Endothelial cell of umbilical vein (primary cell): ENCODE measurements around the gene ATAD1. TPM values are rescaled to one million over a fixed set of nuclear protein-coding genes. Genes with fewer than 3 reads are reported as not detected.

Experiments
- BruUV-seq: library from RNA; stranded (reverse); fragments of 400-500 nt; replicated peaks from 2 replicates; lab custom pipeline; 2021; lab: Mats Ljungman, UMichigan
- CTCF ChIA-PET: fragments of 300-600, 350-600 bp; sonication (Branson Sonifier 250); formaldehyde crosslinking; loops from one replicate; lab custom pipeline; 2021; ENCODE audit warnings: antibody characterized with exemption, inconsistent platforms; lab: Charles Lee
- POLR2A ChIA-PET: fragments of 300-600, 350-600 bp; sonication (Branson Sonifier 250); formaldehyde crosslinking; loops from one replicate; lab custom pipeline; 2021; ENCODE audit warnings: antibody characterized with exemption, inconsistent platforms; lab: Charles Lee
- DNase-seq: peaks from one replicate; pipeline ENCODE4 v3.0.0-alpha.2; 2011; ENCODE audit warnings: low read depth, low spot score
- FAIRE-seq: peaks from 2 replicates; lab custom pipeline; 2011; peaks lifted over from hg19 to GRCh38; lab: Jason Lieb, UNC
- H2AFZ ChIP-seq: 2 replicates; pipeline ENCODE4 v1.6.0; 2012; ENCODE audit warnings: low read depth, low read length, control low read depth, inconsistent platforms
- H3K27ac ChIP-seq: 2 replicates; pipeline ENCODE4 v1.5.1; 2011; ENCODE audit warnings: low read depth, mild to moderate bottlenecking, control low read depth, low read length, moderate library complexity; ENCODE audit not compliant: insufficient read depth
- H3K27me3 ChIP-seq, 2 experiments: 2 replicates each; pipeline versions ENCODE4 v1.6.0 to v1.6.1; 2011; ENCODE audit warnings: low read length in 2 of 2, mixed read lengths in 1 of 2; ENCODE audit not compliant: control insufficient read depth in 2 of 2, insufficient read depth in 2 of 2
- H3K36me3 ChIP-seq, 2 experiments: 2 replicates in 1 of 2; 3 replicates in 1 of 2; pipeline ENCODE4 v1.5.1; 2011; ENCODE audit warnings: low read length in 2 of 2, mild to moderate bottlenecking in 1 of 2, moderate library complexity in 1 of 2; ENCODE audit not compliant: control insufficient read depth in 2 of 2, insufficient read depth in 2 of 2; ENCODE audit errors: extremely low read depth in 1 of 2
- H3K4me1 ChIP-seq: 3 replicates; pipeline ENCODE4 v1.5.1; 2011; ENCODE audit warnings: mild to moderate bottlenecking, low read length; ENCODE audit not compliant: control insufficient read depth, insufficient read depth; ENCODE audit errors: extremely low read depth
- H3K4me2 ChIP-seq: 2 replicates; pipeline ENCODE4 v1.6.1; 2011; ENCODE audit warnings: low read length, control low read depth, mixed read lengths; ENCODE audit not compliant: insufficient read depth
- H3K4me3 ChIP-seq, 3 experiments: fragments of 200-600 bp in 1 of 3; sonication (generic), shearing (Covaris generic) in 1 of 3; replicated peaks in 1 of 3; 2 replicates each; pipeline ENCODE4 v1.5.1; 2011 to 2016; ENCODE audit warnings: control low read depth in 3 of 3, low read length in 3 of 3, mild to moderate bottlenecking in 2 of 3, inconsistent platforms in 1 of 3, low read depth in 1 of 3, moderate library complexity in 1 of 3; ENCODE audit not compliant: insufficient read depth in 1 of 3
- H3K79me2 ChIP-seq: 2 replicates; pipeline ENCODE4 v1.6.0; 2012; ENCODE audit warnings: low read length, inconsistent platforms; ENCODE audit not compliant: control insufficient read depth, insufficient read depth
- H3K9ac ChIP-seq: replicated peaks from 2 replicates; pipeline ENCODE3; 2011; ENCODE audit warnings: low read length, control low read depth; ENCODE audit not compliant: insufficient read depth; ENCODE audit errors: extremely low read depth
- H3K9me1 ChIP-seq: replicated peaks from 3 replicates; pipeline ENCODE4 v1.6.0; 2011; ENCODE audit warnings: mild to moderate bottlenecking, low read length; ENCODE audit not compliant: control insufficient read depth, insufficient read depth; ENCODE audit errors: extremely low read depth
- H3K9me3 ChIP-seq: replicated peaks from 2 replicates; pipeline ENCODE4 v1.5.1; 2012; ENCODE audit warnings: low read length, inconsistent platforms; ENCODE audit not compliant: control insufficient read depth, insufficient read depth
- H4K20me1 ChIP-seq: replicated peaks from 2 replicates; pipeline ENCODE3; 2011; ENCODE audit warnings: mild to moderate bottlenecking, low read length; ENCODE audit not compliant: control insufficient read depth, insufficient read depth; ENCODE audit errors: extremely low read depth
- CTCF ChIP-seq, 2 donors: IDR thresholded peaks; 1 replicate in 1 of 2; 2 replicates in 1 of 2; pipeline ENCODE4 v1.5.1; 2011; ENCODE audit warnings: low read length in 2 of 2, mild to moderate bottlenecking in 2 of 2, moderate library complexity in 2 of 2, control low read depth in 1 of 2, inconsistent platforms in 1 of 2, low read depth in 1 of 2; ENCODE audit not compliant: insufficient read depth in 1 of 2; ENCODE audit errors: extremely low read depth in 1 of 2
- EZH2 ChIP-seq: IDR thresholded peaks from 2 replicates; pipeline ENCODE4 v1.6.1; 2012; ENCODE audit warnings: borderline replicate concordance, low read depth, mild to moderate bottlenecking, moderate library complexity, low read length, inconsistent platforms; ENCODE audit not compliant: severe bottlenecking
- FOS ChIP-seq: IDR thresholded peaks from 2 replicates; pipeline ENCODE4 v1.6.1; 2011; ENCODE audit warnings: mild to moderate bottlenecking, low read length, moderate library complexity, borderline replicate concordance; ENCODE audit not compliant: insufficient read depth
- GATA2 ChIP-seq: IDR thresholded peaks from 2 replicates; pipeline ENCODE4 v1.7.0; 2011; ENCODE audit warnings: low read depth, mild to moderate bottlenecking, moderate library complexity, mixed read lengths, low read length; ENCODE audit not compliant: insufficient read length, insufficient read depth
- JUN ChIP-seq: IDR thresholded peaks from 2 replicates; pipeline ENCODE4 v1.6.1; 2011; ENCODE audit warnings: borderline replicate concordance, low read depth; ENCODE audit not compliant: insufficient read length, insufficient read depth
- MAX ChIP-seq: IDR thresholded peaks from 2 replicates; pipeline ENCODE4 v1.6.1; 2011; ENCODE audit not compliant: insufficient read depth, insufficient read length
- MYC ChIP-seq: IDR thresholded peaks from one replicate; pipeline ENCODE4 v1.6.1; 2011; ENCODE audit warnings: mild to moderate bottlenecking, low read depth, low read length
- POLR2A ChIP-seq: IDR thresholded peaks from 2 replicates; pipeline ENCODE4 v1.6.1; 2012; ENCODE audit warnings: low read depth, mild to moderate bottlenecking, control low read depth, low read length
- POLR2AphosphoS5 ChIP-seq: IDR thresholded peaks from 2 replicates; pipeline ENCODE4 v1.6.1; 2012; ENCODE audit warnings: low read depth, mild to moderate bottlenecking, control low read depth, low read length, moderate library complexity; ENCODE audit not compliant: insufficient read depth
- dilution Hi-C: fragments of 300-500 bp; cut with MboI; formaldehyde crosslinking; loops from one replicate; pipeline ENCODE4 v1.15.0; 2019; ENCODE audit warnings: low sequenced_read_pairs; ENCODE audit not compliant: extremely low pct_ligation_motif_present
- intact Hi-C: fragments of 100-400 bp; cut with micrococcal nuclease; formaldehyde crosslinking; loops from one replicate; pipeline ENCODE4 v1.10.0; 2022
- polyA plus RNA-seq, 4 experiments: library from polyadenylated mRNA; depleted of rRNA in 3 of 4; stranded (reverse) in 3 of 4; unstranded in 1 of 4; fragments of >200 nt; gene quantifications; 2 replicates each; pipeline versions ENCODE4 v1.2.1 to v1.2.3, GENCODE V29; 2011 to 2012; ENCODE audit warnings: missing spikeins in 1 of 4
- total RNA-seq: library from RNA; stranded (reverse); gene quantifications from 2 replicates; pipeline ENCODE4 v1.2.3, GENCODE V29; 2021

ATAD1 gene
- total and polyA plus RNA-seq, 2 donors (not counting 3 experiments of a cell fraction or from before 2014, with no cell fraction given): 5.2 to 25.8 TPM

DNA sequence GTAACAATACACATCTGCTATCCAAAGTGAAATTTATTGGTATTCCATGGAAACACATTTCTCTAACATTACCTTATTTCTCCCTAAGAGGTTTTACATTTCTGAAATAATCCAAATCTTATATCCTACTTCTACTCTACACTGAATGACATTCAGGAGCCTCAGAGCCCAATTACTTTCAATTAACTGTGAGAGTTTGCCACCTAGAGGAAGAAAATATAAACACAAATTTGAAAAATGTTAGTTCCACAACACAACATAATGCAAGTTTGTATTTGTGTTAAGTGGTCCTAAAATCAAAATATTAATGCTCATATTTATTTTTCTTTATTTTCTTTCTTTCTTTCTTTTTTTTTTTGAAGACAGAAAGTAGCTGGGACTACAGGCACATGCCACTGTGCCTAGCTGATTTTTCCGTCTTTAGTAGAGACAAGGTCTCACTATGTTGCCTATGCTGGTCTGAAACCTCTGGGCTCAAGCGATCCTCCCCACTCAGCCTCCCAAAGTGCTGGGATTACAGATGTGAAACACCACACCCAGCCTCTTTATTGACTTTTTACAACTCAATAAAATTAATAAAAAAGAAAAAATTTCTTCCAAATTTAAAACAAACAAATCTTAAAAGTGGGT lies 46.0 kb downstream of the ATAD1 start:
- Histone ChIP-seq H3K4me3 (no peak overlapping the region), H2AFZ (no peak overlapping the region), H3K36me3 (peaks cover 0 to 3% of the 10 kb centered on the region in 2 experiments), H4K20me1 (no peaks in the 10 kb centered on the region), H3K27ac (no peak overlapping the region), H3K79me2 (no peaks in the 10 kb centered on the region), H3K4me2 (no peak overlapping the region), H3K27me3 (no peaks in the 10 kb centered on the region), H3K9me3 (no peaks in the 10 kb centered on the region), H3K9ac (no peak overlapping the region), H3K9me1 (no peaks in the 10 kb centered on the region), H3K4me1 (peaks cover 17% of the 10 kb centered on the region)
- no TSS peak for BruUV-seq
- dilution Hi-C loops: no loop called here
- no peak for FAIRE-seq
- peak; percentile 57 for DNase-seq
- POLR2A ChIA-PET: no interaction called here
- intact Hi-C loops: loop anchor here (1.0 to 2.0 kb wide), 3 partner anchors 37 to 239 kb away; no protein-coding TSS in a partner anchor
- TF ChIP-seq CTCF (IDR thresholded peaks at IDR 0.05; ENCODE audit: extremely low read depth in 1 of 2, insufficient read depth in 1 of 2, low read depth in 1 of 2, low read length in 2 of 2) (peak; percentile 21 to 35), MAX (no peak)
- CTCF ChIA-PET: interaction anchor here (0.7 to 3.3 kb wide), 10 partner anchors 11 to 239 kb away, joined by 3 to 23 read pairs (median 8); partner anchors contain the start of gene PAPSS2

- intact Hi-C loops (no loop called here), dilution Hi-C loops (no loop called here)
- Histone ChIP-seq H4K20me1 (no peaks in the 10 kb centered on the region), H3K9me1 (no peaks in the 10 kb centered on the region), H3K9ac (no peak overlapping the region), H3K27ac (no peak overlapping the region), H3K79me2 (no peaks in the 10 kb centered on the region), H3K4me2 (no peak overlapping the region), H3K4me1 (peaks cover under 1% of the 10 kb centered on the region), H3K9me3 (no peaks in the 10 kb centered on the region), H3K36me3 (peaks cover 0 to 6% of the 10 kb centered on the region in 2 experiments), H3K27me3 (no peaks in the 10 kb centered on the region), H2AFZ (no peak overlapping the region), H3K4me3 (no peak overlapping the region)
- ChIA-PET POLR2A (no interaction called here), CTCF (no interaction called here)
- BruUV-seq: no TSS peak
- FAIRE-seq: no peak
- DNase-seq: no peak
- TF ChIP-seq MYC (no peak), POLR2A (no peak), POLR2AphosphoS5 (no peak), MAX (no peak), JUN (no peak), FOS (no peak), CTCF (IDR thresholded peaks at IDR 0.05; ENCODE audit: extremely low read depth in 1 of 2, insufficient read depth in 1 of 2, low read depth in 1 of 2, low read length in 2 of 2) (no peak), GATA2 (no peak), EZH2 (no peak)
Observed at GRCh38 chr10:87767253-87767652, 50.8 kb downstream of the ATAD1 start.
